Stimulated activated CD8-positive, alpha-beta memory T cell treated with anti-CD3 and anti-CD28 coated beads, Interleukin-4, amount 100 ng/mL, for 4 hours (primary cell): ENCODE results near the gene RAB35.

Experiments used
- DNase-seq, 2 donors: peaks; one replicate each; pipeline ENCODE4 v3.0.0-alpha.2; 2020; ENCODE audit warnings: low read depth in 2 of 2, low spot score in 1 of 2

The RAB35 gene

DNA sequence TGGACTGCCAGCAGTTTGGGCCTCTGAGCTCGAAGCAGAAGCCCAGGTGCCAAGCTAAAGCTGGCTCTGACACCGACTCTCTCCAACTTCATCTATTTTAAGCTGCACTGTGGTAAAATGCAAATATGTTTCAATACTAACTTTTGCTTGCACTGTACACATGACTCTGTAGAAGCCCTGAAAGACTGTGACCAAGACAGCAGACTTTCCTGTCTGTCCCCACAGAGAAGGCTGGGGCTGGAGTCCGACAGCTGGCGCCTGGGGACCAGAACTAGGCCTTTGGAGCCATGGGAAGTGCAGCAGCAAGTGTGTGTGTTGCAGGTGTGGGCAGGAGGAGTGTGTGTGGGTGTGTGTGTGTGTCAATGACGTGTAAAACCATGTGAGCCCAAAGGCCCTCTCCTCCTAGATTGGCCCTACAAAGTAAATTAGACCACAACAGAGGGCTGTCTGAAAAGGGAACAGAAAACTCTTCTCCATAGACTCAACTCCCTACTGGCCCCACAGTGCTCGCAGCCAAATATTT is 16.4 kb upstream of the RAB35 start:
- DNase-seq: no peak

DNA sequence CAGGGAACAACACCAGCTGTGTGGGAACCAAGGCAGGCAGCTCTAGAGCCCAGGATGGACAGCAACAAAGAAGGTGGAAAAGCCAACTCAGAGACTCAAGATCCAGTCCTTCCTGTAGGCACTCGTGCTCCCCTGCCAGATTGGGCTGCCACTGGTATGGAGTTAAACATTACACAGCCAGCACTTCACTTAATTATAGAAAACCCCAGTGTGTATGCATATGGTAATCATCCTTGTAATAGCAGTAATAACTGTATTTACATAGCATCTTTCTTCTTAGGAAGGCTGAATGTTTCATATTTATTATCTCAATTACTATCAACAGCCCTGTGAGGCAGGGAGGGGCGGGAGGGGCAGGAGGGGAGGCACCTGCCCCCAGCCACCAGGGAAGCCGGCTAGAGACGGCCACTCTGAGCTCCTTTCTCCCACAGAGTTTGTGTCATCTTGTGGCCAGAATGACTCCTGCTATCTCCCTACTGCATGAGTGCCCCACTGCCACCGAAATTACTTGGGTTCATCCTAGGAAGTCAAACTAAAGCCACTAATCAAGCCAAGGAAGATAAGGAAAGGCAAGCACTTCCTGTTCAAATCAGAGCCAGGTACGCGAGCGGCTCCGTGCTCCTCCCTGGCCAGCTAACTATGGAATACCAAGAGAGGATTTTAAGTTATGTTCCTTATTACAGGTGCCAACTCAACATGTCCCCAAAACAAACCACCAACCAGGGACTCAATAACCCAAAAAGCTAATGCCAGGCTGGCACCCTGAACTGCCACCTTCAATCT is 15.7 kb upstream of the RAB35 start:
- DNase-seq: no peak

DNA sequence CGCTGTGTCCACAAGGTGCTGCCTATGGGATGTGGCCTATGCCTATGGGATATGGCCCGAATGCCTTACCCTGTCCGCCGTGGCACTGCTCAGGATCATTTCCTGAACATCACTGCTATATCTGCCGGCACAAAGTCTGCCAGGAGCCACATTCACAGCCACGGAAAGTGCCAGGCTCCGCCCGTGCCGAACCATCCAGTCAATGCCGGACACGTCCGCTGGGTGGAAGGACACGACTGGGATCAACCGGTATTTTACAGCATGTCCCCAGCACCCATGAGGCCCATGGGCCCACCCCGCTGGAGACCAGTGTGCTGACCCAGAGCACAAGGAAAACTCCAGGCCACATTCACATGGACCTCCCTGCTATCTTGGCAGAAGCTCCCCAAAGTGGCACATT is 14.6 kb upstream of the RAB35 start:
- DNase-seq: no peak

DNA sequence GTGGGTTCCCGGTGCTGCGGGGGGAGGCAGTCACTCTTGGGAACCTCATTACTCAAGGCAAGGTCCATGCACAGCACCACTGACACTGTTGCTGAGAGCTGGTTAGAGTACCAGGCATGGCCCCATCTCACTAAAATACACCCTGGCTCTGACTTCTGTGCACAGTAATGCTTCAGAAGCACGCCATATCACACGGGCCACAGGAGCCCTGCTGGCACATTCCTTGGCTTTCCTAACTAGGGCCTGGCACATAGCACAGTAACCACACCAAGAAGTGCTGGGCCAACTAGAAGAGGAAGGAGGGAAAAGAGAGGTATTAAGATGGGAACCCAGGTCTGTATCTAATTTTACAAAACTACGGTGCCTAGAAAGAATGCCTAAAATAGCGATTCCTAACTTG is 13.5 kb upstream of the RAB35 start:
- DNase-seq: no peak

DNA sequence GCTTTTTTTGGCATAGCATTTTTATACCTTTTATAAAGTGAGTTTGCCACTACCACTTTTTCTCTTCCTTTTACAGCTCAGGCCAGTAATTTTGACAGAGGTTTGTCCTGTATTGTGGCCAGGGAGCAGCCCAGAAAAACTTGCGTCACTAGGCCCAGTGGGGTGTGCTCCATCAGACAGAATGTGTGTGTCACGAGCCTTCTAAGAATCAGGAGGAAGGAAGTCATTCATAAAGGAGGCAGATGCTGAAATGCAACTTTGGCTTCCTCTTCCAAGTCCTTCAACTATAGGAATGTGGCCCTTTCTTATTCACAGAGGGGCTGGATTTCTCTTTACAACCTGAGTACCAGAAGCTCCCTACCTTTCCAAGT is 10.1 kb upstream of the RAB35 start:
- DNase-seq: no peak

DNA sequence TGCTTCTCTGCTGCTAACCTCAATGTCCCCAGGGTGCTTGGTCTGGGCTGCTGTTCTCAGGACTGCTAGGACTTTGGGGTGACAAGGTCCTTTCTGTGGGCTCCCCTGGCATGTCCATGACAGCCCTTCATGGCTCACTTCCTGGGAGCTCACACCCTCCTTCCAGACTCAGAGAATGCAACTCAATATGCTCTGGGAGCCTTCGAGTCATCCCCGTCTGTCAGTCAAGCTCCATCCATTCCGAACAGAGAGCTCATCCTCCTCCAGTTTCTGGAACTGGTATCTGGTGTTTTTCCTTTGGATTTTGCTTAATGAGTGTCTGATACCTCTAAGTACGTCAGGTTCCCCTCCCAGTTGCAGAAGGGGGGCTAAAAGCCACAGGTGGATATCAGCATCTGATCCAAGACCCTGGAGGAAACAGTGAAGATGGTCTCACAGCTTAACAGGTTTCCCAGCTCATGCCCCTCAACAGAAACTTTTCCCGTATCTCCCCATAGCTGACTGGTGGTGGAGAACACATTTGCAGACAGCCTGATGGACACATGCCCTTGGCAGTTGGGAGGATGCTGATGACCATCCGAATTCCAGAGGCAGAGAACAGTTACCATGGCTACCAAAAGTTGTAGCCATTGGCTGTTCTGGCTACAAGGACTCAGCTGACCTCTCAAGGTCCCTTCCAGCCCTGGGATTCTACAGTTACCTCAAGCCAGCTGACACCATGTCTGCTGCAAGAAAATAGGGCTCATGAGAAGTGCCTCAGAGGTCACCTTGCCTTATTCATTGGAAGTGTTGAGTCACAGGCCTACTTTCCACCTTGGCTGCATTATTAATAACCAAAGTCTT is 9.5 kb upstream of the RAB35 start:
- DNase-seq: no peak

DNA sequence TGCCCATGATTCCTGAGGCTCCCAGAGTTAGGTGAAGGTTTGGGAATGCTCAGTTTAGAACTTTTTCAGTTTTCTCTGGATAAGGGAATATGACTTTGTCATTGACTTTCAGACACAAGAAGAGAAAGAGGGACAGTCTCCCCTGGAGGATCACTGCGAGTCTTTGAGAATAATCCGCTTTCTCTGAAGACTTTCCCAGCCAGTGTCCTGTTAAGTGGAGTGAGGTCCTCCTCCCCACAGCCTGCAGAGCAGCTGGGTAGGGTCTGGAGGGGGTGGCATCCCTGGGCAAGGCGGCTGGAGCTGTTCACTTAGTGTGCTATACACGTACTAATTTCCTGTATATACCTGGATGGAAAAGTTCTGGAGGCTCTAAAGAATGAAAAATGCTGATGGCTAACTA is 8.5 kb upstream of the RAB35 start:
- DNase-seq: no peak

DNA sequence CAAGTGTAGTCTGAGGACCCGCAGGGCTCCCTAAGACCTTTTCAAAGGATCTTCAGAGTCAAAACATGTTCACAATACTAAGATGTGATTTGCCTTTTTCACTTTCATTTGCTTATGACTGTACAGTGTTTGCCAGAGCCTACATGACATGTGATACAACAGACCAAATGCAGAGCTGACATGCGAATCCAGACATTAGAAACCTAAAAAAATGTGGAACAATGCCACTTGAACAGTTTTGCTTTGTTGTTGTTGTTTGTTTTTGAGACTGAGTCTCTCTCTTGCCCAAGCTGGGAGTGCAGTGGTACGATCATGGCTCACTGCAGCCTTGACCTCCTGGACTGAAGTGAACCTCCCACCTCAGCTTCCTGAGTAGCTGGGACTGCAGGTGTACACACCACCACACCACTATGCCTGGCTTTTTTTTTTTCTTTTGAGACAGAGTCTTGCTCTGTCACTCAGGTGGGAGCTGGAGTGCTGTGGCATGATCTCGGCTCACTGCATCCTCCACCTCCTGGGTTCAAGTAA is 5.3 kb upstream of the RAB35 start:
- DNase-seq: no peak

DNA sequence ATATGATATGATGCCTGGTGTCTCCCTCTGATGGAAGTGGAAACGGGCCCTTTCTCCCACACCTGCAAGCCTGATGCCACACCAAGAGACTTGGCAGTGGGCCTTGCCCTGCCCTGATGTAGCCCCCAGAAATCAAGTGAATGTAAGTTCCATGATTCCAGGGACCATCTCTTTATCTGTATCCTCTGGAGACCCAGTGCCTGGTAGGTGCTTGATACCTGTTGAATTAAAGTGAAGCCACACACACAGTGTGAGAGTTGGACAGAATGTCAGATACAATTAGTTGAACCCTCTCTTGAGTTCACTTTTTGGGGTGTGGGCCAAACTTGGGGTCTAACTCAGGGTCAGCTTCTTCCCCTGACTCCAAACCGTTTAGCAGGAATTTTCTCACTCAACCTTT is 4.8 kb upstream of the RAB35 start:
- DNase-seq: no peak

DNA sequence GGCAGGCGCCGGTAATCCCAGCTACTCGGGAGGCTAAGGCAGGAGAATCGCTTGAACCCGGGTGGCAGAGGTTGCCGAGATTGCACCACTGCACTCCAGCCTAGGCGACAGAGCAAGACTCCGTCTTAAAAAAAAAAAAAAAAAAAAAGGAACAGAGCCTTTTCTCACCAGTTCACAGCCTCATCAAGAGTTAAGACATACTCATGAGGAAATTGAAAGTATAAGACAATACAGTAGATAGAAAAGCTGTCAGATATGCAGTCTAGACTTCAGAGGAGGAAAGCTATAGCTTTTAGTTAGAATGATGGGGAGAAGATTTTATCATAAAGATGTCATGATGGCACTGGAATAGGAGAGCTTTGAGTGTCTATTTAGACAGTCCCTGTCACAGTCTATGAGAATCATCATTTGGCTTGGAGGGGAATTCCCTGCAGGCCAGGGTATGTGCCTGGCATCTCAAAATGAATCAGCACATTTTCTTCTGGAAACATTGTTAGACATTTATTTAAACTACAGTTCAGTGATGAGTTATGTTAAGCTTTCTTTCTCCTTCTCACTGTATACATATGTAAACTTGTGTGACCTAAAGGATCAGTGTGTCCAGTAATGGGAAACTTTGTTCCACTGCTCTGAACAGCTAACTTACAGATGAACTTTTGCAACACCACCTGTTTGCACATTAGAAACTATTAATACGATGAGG is 2.9 kb upstream of the RAB35 start:
- DNase-seq: no peak

DNA sequence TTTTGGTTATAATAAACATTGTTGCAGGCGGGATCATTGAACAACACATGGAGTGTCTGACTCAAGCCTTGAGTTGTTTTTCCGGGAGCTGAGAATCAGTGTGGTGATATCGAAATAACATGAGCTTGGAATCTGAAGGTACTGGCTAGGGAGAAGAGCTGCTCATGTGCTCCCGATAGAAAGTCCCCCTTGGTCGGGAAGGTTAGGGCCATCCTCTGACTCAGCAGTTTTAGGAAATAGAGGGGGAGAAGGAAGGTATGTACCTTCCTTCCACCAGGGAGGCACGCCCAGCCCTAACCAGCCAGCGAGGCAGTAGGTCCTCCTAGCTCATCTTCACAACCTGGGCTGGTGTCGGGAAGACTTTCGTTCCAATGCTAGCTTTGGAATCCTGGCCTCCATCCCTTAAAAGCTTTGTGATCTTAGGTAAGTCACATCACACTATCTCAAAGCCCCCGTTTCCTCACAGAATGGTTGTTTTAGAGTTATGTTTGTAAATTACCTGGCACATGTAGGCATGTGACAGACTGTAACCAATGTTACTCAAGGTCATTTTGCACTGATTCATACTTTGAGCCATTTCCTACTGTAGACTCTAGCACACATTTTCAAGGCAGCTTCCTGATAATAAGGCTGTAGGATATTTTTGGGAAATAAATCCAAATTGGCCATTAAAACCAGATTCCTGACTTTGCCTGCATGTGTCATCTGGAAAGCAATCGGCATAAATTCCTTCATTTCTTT is 1.9 kb upstream of the RAB35 start:
- DNase-seq: no peak

DNA sequence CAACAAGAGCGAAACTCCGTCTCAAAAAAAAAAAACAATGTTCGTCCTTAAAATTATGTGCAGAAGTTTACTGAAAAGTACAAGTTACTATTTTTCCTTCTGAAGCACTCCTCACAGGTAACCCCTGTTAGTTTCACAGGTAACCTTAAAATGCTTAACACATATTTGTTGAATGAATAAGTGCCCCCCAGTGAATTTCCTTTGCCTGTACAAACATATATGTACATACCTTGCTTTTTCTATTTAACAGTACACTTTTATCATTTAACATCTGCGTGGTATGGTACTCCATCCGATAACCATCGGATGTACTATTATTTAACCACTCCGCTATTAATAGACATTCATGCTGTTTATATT is 1.4 kb upstream of the RAB35 start:
- DNase-seq: no peak

DNA sequence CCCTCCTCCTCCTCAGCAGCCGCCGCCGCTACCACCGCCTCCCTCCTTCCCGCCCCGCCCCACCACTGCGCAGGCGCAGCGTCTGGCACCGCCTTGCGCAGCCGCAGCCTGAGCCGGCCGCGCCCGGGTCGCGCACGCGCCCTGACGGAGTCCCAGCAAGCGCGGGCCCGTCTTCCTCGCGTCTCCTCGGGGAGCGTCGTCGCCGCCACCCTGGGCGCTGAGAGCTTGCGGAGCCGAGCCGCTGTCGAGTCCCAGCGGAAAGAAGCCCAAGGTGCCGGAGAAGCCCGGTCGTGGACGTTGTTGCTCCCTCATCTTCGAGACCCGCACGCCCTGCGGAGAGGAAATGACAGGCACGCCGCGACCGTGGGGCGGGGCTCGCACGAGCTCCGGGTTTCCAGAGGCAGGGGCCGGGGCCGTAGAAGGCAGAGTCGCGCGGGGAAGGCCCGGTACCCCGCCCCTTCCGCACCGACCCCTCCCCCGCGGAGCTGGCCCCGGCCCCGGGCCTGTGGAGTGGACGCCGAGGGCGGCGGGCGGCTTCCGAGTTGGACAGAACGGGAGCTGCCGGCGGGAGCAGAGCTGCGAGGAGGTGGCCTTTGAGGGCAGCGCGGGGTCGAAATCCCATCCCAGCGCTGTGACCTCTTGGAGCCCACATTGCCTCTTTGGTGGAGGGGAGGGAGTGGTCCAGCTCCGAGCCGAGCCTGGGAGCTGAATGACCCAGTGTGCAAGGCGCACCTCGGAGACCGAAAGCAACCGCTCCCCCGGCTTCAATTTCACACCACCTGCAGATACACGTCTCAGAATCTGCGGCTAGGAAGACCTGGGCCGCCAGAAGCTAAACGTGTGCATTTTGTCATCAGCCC is 469 bp upstream of the RAB35 start:
- DNase-seq: peak; percentile 91 to 94

DNA sequence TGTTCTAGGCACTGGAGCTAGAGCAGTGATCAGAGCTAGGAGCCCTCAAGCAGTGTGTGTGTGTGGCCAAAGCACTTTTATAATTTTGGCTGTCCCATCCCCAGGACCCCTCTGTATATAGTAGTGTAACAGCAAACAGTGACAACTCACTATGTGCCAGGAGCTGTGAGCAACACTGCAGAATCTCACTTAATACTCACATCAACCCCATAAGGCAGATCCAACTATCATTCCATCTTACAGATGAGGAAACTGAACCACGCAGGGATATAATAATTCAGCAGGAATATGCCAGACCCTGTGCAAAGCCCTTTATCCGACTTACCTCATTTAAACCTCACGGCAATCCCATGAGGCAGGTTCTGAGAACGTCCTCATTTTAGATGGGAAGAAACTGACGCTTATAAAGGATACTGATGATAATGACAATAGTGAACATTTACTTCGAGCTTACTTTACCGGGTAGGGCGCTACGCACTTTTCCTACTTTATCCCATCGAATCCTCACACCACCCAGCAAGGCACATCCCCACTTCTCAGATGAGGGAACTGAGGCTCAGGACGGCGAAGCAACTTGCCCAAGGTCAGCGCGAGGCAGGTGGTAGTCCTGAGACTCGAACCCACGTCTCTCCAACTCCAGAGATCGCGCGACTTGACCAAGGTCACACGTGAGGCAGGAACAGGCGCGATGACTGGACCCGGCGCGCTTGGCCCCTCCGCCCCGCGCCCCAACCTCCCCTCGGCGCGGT is 687 bp downstream of the RAB35 start:
- DNase-seq: no peak

DNA sequence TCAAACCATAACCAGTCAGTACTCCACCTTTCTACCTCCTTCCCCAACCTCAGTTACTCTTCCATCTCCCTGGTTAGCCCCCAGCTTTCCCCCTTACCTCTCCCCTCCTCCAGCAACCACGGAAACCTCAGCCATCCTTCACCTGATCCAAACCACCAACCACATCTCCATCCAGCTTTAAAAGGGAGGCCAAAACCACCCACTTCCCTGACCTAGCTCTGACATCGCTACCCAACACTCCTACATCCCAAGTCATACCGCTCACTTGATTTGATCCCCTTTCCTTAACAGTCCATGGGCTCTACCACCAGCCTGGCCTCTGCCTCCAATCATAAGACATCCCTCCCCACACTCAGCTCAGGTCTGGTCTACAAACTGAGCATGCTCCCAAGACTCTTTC is 1.5 kb downstream of the RAB35 start:
- DNase-seq: no peak

DNA sequence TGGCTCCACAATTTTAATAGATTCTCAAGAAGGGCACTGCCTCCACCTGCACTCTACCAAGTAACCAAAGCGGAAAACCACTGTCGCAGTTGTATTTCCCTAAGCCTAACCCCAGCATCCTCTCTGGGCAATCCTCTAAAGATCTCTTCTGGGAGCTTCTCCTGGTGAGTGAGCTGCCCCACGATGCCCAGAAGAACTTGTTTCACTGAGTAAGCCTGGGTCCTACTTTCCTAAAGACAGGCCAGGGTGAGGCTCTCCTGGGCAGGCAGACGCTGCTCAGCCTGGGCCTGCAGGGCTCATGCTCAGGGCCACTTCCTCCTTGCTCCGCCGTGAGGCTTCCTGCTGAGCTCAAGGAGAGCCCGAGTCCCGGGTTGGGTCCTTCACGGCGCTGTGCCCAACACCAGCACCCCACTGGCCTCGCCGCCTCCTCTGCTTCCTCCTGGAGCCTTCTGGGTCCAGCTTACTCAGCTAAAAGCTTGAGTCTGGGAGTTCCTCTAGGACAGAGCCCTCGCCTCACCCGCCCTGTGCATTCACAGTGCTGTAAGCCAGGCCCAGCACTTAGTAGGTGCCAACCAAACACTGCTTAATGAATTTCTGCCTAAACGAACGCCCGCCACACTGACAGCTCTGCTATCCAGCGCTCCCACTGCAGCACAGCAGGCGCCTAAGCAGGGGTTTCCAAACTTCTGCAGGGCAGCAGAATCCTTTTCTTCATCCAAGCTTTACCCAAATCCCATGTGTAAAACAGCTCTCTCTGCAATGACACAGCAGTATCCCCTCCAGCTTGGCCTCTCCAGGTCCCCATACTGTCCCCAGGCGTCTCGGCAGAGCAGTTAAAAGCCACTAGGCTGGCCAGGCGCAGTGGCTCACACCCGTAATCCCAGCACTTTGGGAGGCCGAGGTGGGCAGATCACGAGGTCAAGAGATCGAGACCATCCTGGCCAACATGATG is 5.7 kb downstream of the RAB35 start:
- no peak for DNase-seq

DNA sequence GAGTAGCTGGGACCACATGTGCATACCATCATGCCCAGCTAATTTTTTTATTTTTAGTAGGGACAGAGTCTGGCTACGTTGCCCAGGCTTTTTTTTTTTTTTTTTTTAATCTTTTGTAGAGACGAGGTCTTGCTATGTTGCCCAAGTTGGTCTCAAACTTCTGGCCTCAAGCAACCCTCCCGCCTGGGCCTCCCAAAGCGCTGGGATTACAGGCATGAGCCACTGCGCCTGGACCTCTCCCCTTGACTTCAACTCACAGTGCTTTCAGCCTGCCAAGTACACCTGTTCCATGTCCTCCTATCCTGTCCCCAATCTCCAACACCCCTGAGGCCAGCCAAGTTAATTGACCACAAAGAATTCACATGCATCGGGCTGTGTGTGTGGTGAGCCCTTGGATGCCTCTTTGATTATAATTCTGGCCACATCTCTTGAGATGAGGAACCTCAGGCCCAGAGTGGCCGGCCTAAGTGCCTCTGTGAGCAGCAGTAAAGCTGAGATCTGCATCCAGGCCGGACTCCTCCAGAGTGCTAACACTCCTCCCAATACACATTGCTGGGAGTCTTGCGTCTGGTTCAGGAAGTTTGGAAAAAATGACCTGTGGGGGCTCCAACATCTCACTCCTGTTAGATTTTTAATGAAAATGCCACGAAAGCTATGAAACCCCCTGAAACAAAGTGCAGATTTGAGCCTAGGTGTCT is 6.8 kb downstream of the RAB35 start:
- DNase-seq: no peak

DNA sequence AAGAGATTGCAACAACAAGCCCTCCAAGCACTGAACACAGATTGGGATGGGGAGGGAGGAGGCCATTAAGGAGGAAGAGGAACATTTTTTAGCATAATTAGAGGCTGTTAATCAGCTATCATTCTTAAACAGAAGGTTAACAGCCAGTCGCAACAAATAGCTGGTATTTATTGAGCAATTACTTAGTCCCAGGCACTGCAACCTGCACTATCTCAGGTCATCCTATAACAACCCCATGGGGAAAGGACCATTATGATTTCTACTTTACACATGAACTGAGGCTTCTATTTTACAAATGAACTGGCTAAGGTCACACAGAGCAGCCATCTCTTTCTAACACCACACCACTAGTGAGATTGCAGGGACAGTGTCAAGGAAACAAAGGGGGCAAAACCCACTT is 10.4 kb downstream of the RAB35 start:
- DNase-seq: no peak
